Measurements from ENCODE around the gene HIPK2. TPM values are rescaled to one million over a fixed set of nuclear protein-coding genes. Genes with fewer than 3 reads are reported as not detected.

Gene HIPK2
- total and polyA plus RNA-seq, 2 experiments from 2014 or later: 7.3 to 16.9 TPM

GRCh38 chr7:139821349-139822105 is 43.7 kb upstream of the HIPK2 start (continued):
- no peak for TF ChIP-seq REST (IDR thresholded peaks at IDR 0.05; ENCODE audit: unreplicated experiment)
- no peak for TF ChIP-seq ZNF114 (CRISPR knock-in tag; IDR thresholded peaks at IDR 0.05)
- TF ChIP-seq ZNF331 (CRISPR knock-in tag; IDR thresholded peaks at IDR 0.05; ENCODE audit: low read depth): no peak
- TF ChIP-seq JUNB (IDR thresholded peaks at IDR 0.05; ENCODE audit: unreplicated experiment): no peak
- no peak for TF ChIP-seq NANOG (IDR thresholded peaks at IDR 0.05; ENCODE audit: borderline replicate concordance)
- TF ChIP-seq CTCF (conservative IDR thresholded peaks at IDR 0.05; ENCODE audit: low read depth in 2 of 2): no peak
- TF ChIP-seq STAT1 (IDR thresholded peaks at IDR 0.05; ENCODE audit: unreplicated experiment): no peak
- no peak for TF ChIP-seq POLR2AphosphoS5 (IDR thresholded peaks at IDR 0.05; ENCODE audit: low read depth)
- no peak for TF ChIP-seq CREB1 (CRISPR knock-in tag; IDR thresholded peaks at IDR 0.05; ENCODE audit: low read depth)
- TF ChIP-seq EZH2 (IDR thresholded peaks at IDR 0.05; ENCODE audit: low read depth, unreplicated experiment): no peak
- TF ChIP-seq ETS1 (IDR thresholded peaks at IDR 0.05): no peak

GRCh38 chr7:139820089-139820488 is 42.3 kb upstream of the HIPK2 start:
- H3K36me3 Mint-ChIP-seq (ENCODE audit: low read depth): peaks cover 2% of the 10 kb centered on the region; the same call in 2 of the 3 replicates
- Histone ChIP-seq H3K36me3 (ENCODE audit: insufficient read depth) (no peaks in the 10 kb centered on the region), H3K9me2 (ENCODE audit: insufficient read depth) (peaks cover 9% of the 10 kb centered on the region; the same call in 1 of the 2 replicates), H2AFZ (no peak overlapping the region), H3F3A (replicated peaks; ENCODE audit: low read depth) (no peaks in the 10 kb centered on the region), H3K27ac (ENCODE audit: low read depth) (no peak overlapping the region), H3K79me2 (replicated peaks; ENCODE audit: insufficient read depth) (no peaks in the 10 kb centered on the region), H4K20me1 (replicated peaks; ENCODE audit: insufficient read depth) (no peaks in the 10 kb centered on the region), H3K4me2 (no peak overlapping the region), H3K4me3 (no peak overlapping the region), H3K4me1 (ENCODE audit: insufficient read depth) (no peaks in the 10 kb centered on the region), H3K27me3 (ENCODE audit: insufficient read depth) (no peaks in the 10 kb centered on the region)
- no peak overlapping the region for H3K27ac Mint-ChIP-seq
- no peaks in the 10 kb centered on the region for H3K4me1 Mint-ChIP-seq
- DNase-seq (ENCODE audit: low spot score): no peak
- no peak for ATAC-seq
- no peak overlapping the region for H3K4me3 Mint-ChIP-seq
- peaks cover 4% of the 10 kb centered on the region for H3K27me3 Mint-ChIP-seq (ENCODE audit: insufficient read depth, low read depth, poor library complexity)
- 0 out of 3 replicates have a peak, but pooled peaks cover 2% of the 10 kb centered on the region for H3K9me3 Mint-ChIP-seq
- TF ChIP-seq JUNB (IDR thresholded peaks at IDR 0.05; ENCODE audit: unreplicated experiment): no peak
- no peak for TF ChIP-seq POLR2AphosphoS5 (IDR thresholded peaks at IDR 0.05; ENCODE audit: low read depth)
- TF ChIP-seq ZNF331 (CRISPR knock-in tag; IDR thresholded peaks at IDR 0.05; ENCODE audit: low read depth): no peak
- TF ChIP-seq ZNF462 (CRISPR knock-in tag; IDR thresholded peaks at IDR 0.05): no peak
- no peak for TF ChIP-seq EZH2 (IDR thresholded peaks at IDR 0.05; ENCODE audit: low read depth, unreplicated experiment)

All from GM23338 (cell line).